ENCODE data around the gene RBM27. TPM values are rescaled to one million over a fixed set of nuclear protein-coding genes. Genes with fewer than 3 reads are reported as not detected.
A peak's percentile ranks its signal among the peaks of the same experiment; 100 is the strongest.
"Not testable (repeated sequence)": the region's sequence is repeated elsewhere in the genome, so short reads cannot be mapped to it uniquely, and the experiment has no call there.

The RBM27 gene
- total RNA-seq, 1 experiment from 2014 or later: 11.0 TPM

GRCh38 chr5:146203872-146204192 is 427 bp downstream of the RBM27 start:
- in situ Hi-C loops (cut with HindIII; ENCODE audit: low pct_unique_long_range_greater_than_20kb, low sequenced_read_pairs): no loop called here
- no peak for DNase-seq (ENCODE audit: low read depth)

DNA sequence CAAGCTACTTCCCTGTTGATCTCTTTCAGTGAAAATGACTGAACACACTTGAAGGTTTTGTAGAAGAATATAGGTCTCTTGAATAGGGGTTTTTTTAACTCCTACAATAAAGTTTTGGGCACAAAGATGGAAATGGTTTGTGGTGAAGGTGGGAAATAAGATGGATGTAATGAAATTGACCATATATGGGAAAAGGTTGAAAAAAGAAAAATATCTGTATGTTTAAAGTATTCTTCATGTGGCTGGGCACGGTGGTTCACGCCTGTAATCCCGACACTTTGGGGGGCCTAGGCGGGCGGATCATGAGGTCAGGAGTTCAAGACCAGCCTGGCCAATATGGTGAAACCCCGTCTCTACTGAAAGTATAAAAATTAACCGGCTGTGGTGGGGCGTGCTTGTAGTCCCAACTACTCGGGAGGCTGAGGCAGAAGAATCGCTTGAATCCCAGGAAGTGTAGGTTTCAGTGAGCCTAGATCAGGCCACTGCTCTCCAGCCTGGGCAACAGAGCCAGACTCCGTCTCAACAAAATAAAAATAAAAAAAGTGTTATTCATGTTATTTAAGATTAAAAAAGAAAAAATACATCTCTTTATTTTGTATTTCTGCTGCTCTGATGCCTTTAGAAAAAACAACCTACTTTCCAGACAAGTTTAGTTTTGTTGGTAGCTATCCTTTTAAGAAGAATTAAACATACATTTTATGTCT is 2.2 kb downstream of the RBM27 start:
- in situ Hi-C loops (cut with HindIII; ENCODE audit: low pct_unique_long_range_greater_than_20kb, low sequenced_read_pairs): no loop called here

GRCh38 chr5:146206257-146206656 is 2.9 kb downstream of the RBM27 start:
- in situ Hi-C loops (cut with HindIII; ENCODE audit: low pct_unique_long_range_greater_than_20kb, low sequenced_read_pairs): no loop called here
- DNase-seq (ENCODE audit: low read depth): no peak

More for the DNA sequence above, 2.2 kb downstream of the RBM27 start:
- no peak for DNase-seq (ENCODE audit: low read depth)

DNA sequence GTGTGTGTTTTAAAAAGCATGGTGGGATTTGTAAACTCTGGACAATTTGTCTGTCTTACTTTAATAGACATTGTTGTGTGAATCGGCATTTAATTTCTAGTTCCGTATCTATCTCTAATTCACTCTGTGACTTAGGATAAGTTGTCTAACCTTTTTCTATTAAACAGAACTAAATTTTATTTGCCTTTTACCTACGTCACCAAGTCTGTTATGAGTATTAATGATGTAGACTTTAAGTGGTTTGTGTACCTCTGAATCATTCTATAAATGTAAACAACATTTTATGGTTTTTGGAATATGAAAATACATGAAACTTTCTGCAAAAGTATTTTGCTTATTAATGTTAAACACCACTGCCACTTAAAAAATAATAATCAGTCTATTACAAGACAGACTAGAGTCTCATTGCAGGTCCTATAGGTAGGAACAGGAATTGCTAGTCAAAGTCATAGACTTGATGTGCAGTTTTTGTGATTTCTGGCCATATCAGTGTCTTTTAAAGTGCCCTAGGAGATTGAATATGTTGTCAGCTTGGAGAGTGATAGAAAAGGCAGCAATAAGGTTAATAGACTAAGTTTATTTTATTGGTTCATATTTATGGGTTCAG is 5.6 kb downstream of the RBM27 start:
- in situ Hi-C loops (cut with HindIII; ENCODE audit: low pct_unique_long_range_greater_than_20kb, low sequenced_read_pairs): no loop called here
- DNase-seq (ENCODE audit: low read depth): no peak

DNA sequence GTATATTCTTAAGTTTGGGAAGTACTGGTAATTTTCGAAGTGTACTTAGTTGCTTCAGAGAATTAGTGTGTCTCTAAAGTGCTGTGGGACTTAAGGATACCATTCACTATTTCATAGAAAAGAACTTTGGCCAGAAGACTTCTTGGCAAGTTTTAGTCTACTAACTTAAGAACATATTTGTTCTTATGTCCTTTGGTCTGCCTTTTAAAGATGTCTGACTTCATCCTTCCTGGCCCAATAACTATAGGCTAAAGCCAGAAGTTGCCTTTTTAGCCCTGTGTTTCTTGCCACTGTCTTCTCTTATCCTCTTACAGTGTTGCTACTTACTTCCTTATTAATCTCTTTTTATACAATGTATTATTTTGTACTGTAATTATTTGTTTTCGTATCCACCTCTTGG is 6.3 kb downstream of the RBM27 start:
- no peak for DNase-seq (ENCODE audit: low read depth)
- in situ Hi-C loops (cut with HindIII; ENCODE audit: low pct_unique_long_range_greater_than_20kb, low sequenced_read_pairs): no loop called here

DNA sequence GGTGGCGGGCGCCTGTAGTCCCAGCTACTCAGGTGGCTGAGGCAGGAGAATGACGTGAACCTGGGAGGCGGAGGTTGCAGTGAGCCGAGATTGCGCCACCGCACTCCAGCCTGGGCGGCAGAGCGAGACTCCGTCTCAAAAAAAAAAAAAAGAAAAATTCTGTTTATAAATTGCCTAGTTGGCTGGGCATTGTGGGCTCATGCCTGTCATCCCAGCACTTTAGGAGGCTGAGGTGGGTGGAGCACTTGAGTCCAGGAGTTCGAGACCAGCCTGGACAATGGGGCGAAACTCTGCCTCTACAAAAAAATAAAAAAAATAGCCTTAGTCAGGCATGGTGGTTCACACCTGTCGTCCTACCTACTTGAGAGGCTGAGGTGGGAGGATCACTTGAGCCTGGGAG is 7.4 kb downstream of the RBM27 start:
- DNase-seq (ENCODE audit: low read depth); in situ Hi-C loops (cut with HindIII; ENCODE audit: low pct_unique_long_range_greater_than_20kb, low sequenced_read_pairs): not testable (repeated sequence)

DNA sequence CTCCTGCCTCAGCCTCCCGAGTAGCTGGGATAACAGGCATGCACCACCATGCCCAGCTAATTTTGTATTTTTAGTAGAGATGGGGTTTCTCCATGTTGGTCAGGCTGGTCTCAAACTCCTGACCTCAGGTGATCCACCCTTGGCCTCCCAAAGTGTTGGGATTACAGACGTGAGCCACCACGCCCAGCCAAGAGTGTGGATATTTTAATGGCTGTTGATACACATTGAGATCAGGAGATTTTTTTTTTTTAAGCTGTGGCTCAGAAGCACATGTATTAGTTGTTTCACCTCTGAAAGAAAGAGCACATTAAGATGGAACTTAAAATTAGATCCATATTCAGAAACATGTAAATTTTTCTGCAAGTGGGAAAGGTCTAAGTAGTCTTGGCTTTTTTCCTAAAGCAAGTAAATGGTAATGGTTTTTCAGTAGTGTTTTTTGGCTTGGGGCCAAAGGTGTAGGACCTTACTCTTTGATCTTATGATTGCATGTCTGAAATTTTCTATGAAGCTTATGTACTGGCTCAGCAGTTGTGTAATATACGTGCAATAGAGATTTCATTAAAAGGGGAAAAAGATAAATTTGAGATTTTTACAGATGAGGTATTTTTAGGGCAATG is 9.9 kb downstream of the RBM27 start:
- in situ Hi-C loops (cut with HindIII; ENCODE audit: low pct_unique_long_range_greater_than_20kb, low sequenced_read_pairs): no loop called here
- peak; percentile 14 for DNase-seq (ENCODE audit: low read depth)

- in situ Hi-C loops (cut with HindIII; ENCODE audit: low pct_unique_long_range_greater_than_20kb, low sequenced_read_pairs); DNase-seq (ENCODE audit: low read depth): not testable (repeated sequence)
Measured at GRCh38 chr5:146214881-146215280, 11.5 kb downstream of the RBM27 start.

GRCh38 chr5:146218168-146218567 is 14.8 kb downstream of the RBM27 start:
- no peak for DNase-seq (ENCODE audit: low read depth)
- in situ Hi-C loops (cut with HindIII; ENCODE audit: low pct_unique_long_range_greater_than_20kb, low sequenced_read_pairs): no loop called here

- in situ Hi-C loops (cut with HindIII; ENCODE audit: low pct_unique_long_range_greater_than_20kb, low sequenced_read_pairs): no loop called here
- DNase-seq (ENCODE audit: low read depth): no peak
Measured at GRCh38 chr5:146219243-146219642, 15.8 kb downstream of the RBM27 start.

DNA sequence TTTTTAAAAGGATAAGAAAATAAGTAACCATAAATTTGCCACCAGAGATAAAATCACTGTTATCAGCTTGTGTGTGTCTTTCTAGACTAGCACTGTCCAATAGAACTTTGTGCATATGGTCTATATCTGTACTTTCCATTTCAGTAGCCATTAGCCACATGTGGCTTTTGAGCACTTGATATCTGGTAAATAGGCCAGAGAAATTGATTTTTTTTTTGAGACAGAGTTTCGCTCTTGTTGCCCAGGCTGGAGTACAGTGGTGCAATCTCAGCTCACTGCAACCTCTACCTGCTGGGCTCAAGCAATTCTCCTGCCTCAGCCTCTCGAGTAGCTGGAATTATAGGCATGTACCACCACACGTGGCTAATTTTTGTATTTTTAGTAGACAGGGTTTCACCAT is 17.8 kb downstream of the RBM27 start:
- in situ Hi-C loops (cut with HindIII; ENCODE audit: low pct_unique_long_range_greater_than_20kb, low sequenced_read_pairs): no loop called here
- no peak for DNase-seq (ENCODE audit: low read depth)

- no peak for DNase-seq (ENCODE audit: low read depth)
- in situ Hi-C loops (cut with HindIII; ENCODE audit: low pct_unique_long_range_greater_than_20kb, low sequenced_read_pairs): no loop called here
Measured at GRCh38 chr5:146222005-146222404, 18.6 kb downstream of the RBM27 start.

GRCh38 chr5:146223179-146223578 is 19.8 kb downstream of the RBM27 start:
- DNase-seq (ENCODE audit: low read depth): no peak
- in situ Hi-C loops (cut with HindIII; ENCODE audit: low pct_unique_long_range_greater_than_20kb, low sequenced_read_pairs): no loop called here

- DNase-seq (ENCODE audit: low read depth): no peak
- in situ Hi-C loops (cut with HindIII; ENCODE audit: low pct_unique_long_range_greater_than_20kb, low sequenced_read_pairs): no loop called here
Measured at GRCh38 chr5:146229222-146229621, 25.8 kb downstream of the RBM27 start.

DNA sequence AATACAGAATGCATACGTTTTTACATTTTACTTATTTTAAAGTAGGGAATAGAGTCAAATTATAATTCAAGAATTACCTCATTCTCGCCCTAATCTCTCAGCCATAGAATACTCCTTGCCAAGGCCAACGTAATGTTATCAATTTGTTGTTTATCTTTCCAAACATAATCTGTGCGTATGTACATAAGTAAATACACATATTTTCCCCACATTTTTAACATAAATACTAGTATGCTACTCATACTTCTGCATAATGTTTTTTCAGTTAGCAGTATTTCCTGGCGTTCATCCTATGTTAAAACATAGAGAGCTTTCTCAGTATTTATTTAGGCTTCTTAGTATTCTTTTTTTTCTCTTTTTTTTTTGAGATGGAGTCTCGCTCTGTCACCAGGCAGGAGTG is 28.8 kb downstream of the RBM27 start:
- in situ Hi-C loops (cut with HindIII; ENCODE audit: low pct_unique_long_range_greater_than_20kb, low sequenced_read_pairs): no loop called here
- no peak for DNase-seq (ENCODE audit: low read depth)

GRCh38 chr5:146233441-146233840 is 30.0 kb downstream of the RBM27 start:
- in situ Hi-C loops (cut with HindIII; ENCODE audit: low pct_unique_long_range_greater_than_20kb, low sequenced_read_pairs): no loop called here
- DNase-seq (ENCODE audit: low read depth): no peak

DNA sequence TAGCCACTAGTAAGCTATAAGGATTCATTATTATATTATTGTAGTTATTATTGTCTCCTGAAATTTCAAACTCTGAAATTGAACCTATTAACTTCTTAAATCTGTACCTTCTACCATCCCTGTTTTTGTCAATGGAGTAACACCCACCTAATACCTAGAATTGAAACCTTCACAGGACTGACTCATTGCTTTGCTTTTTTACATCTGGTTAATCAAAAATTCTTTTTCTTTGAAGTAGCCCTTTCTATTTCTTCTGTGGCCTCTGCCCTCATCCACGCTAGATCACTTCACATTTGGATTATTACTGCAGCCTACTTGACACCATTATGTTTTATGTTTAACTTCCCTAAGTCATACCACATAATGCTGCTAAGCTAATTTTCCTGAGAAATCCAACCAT is 35.6 kb downstream of the RBM27 start:
- DNase-seq (ENCODE audit: low read depth): no peak
- in situ Hi-C loops (cut with HindIII; ENCODE audit: low pct_unique_long_range_greater_than_20kb, low sequenced_read_pairs): no loop called here

- no peak for DNase-seq (ENCODE audit: low read depth)
Measured at GRCh38 chr5:146240951-146241350, 37.5 kb downstream of the RBM27 start.

DNA sequence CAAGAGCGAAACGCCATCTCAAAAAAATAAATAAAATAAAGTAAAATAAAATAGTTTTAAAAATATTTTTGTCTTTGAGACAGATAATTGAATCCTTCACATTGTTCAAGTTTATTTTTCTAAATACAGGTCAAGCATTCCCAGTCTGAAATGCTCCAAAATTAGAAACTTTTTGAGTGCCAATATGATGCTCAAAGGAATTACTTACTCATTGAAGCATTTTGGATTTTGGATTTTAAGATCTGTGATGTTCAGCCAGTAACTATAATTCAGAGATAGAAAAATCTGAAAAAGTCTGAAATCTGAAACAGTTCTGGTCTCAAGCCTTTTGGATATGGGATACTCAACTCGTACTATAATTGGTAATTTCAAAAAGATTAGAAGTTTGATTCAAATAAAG is 39.8 kb downstream of the RBM27 start:
- in situ Hi-C loops (cut with HindIII; ENCODE audit: low pct_unique_long_range_greater_than_20kb, low sequenced_read_pairs): no loop called here
- DNase-seq (ENCODE audit: low read depth): no peak

More at GRCh38 chr5:146240951-146241350, 37.5 kb downstream of the RBM27 start:
- in situ Hi-C loops (cut with HindIII; ENCODE audit: low pct_unique_long_range_greater_than_20kb, low sequenced_read_pairs): no loop called here

DNA sequence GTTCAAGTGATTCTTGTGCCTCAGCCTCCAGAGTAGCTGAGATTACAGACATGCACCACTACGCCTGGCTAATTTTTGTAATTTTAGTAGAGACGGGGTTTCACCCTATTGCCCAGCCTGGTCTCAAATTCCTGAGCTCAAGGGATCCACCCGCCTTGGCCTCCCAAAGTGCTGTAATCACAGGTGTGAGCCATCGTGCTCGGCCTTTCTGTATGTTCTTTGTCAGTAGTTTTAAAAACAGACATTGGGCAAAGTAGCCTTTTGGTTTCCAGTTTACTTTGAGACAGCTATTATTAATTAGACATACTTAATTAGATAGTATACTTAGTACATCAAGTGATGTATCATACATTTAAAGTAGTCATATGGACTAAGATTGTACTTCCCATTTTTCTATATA is 45.2 kb downstream of the RBM27 start:
- in situ Hi-C loops (cut with HindIII; ENCODE audit: low pct_unique_long_range_greater_than_20kb, low sequenced_read_pairs): no loop called here
- no peak for DNase-seq (ENCODE audit: low read depth)

Measured in Caki2 (cell line).